ENCODE data around the gene COL8A2.

- TF ChIP-seq CTCF (tag by site-specific recombination; IDR thresholded peaks at IDR 0.05) (no peak), ZNF747 (tag by site-specific recombination; IDR thresholded peaks at IDR 0.05) (no peak), ZNF701 (tag by site-specific recombination; IDR thresholded peaks at IDR 0.05) (no peak), ZNF292 (tag by site-specific recombination; IDR thresholded peaks at IDR 0.05; ENCODE audit: borderline replicate concordance, low read depth) (no peak), ZNF112 (tag by site-specific recombination; IDR thresholded peaks at IDR 0.05) (no peak), MEIS1 (CRISPR knock-in tag; IDR thresholded peaks at IDR 0.05; ENCODE audit: borderline replicate concordance) (no peak), GLIS1 (tag by site-specific recombination; IDR thresholded peaks at IDR 0.05) (peak; percentile 90), ZNF488 (tag by site-specific recombination; IDR thresholded peaks at IDR 0.05) (no peak), ZIC2 (tag by site-specific recombination; IDR thresholded peaks at IDR 0.05) (peak; percentile 44), ZNF19 (tag by site-specific recombination; IDR thresholded peaks at IDR 0.05; ENCODE audit: low read depth) (no peak), TRIM28 (IDR thresholded peaks at IDR 0.05; ENCODE audit: borderline replicate concordance, low read length) (no peak)
Measured at GRCh38 chr1:36098650-36099365, 26.2 kb downstream of the COL8A2 start.
